ENCODE results near the gene GH2.

GRCh38 chr17:63927464-63928171 lies 45.9 kb upstream of the GH2 start:
- no peak for TF ChIP-seq BACH2 (CRISPR knock-in tag; IDR thresholded peaks at IDR 0.05; ENCODE audit: borderline replicate concordance)
- TF ChIP-seq PATZ1 (CRISPR knock-in tag; IDR thresholded peaks at IDR 0.05; ENCODE audit: borderline replicate concordance), result no peak
- no peak for TF ChIP-seq ZFP3 (CRISPR knock-in tag; IDR thresholded peaks at IDR 0.05)
- TF ChIP-seq CREB5 (CRISPR knock-in tag; IDR thresholded peaks at IDR 0.05; ENCODE audit: low read depth), result no peak
- TF ChIP-seq SNAI2 (CRISPR knock-in tag; IDR thresholded peaks at IDR 0.05), result no peak
- TF ChIP-seq TSHZ2 (CRISPR knock-in tag; IDR thresholded peaks at IDR 0.05), result no peak
- no peak for TF ChIP-seq ZNF8 (CRISPR knock-in tag; IDR thresholded peaks at IDR 0.05)
